RWPE2 (cell line): ENCODE results near the gene ZBTB7C.

ENCODE experiments used
- ATAC-seq: fragments of 200-7000 bp; cut with Tn5 transposase; 3 replicates; pipeline ENCODE4 v1.9.1; 2021; ENCODE audit warnings: low read depth
- DNase-seq: peaks from one replicate; pipeline ENCODE4 v3.0.0-alpha.2; 2020; ENCODE audit warnings: low spot score
- H3K27ac ChIP-seq: fragments of 450-650 bp; 2 replicates; pipeline ENCODE4 v1.5.1; 2017; ENCODE audit warnings: mild to moderate bottlenecking; ENCODE audit not compliant: poor library complexity, severe bottlenecking
- H3K27me3 ChIP-seq: fragments of 250-450 bp; sonication (Bioruptor Pico); 2 replicates; pipeline ENCODE4 v1.5.1; 2021; ENCODE audit warnings: mild to moderate bottlenecking, moderate library complexity; ENCODE audit not compliant: insufficient read depth, poor library complexity, severe bottlenecking
- H3K36me3 ChIP-seq: fragments of 250-450 bp; sonication (Bioruptor Pico); 2 replicates; pipeline ENCODE4 v1.5.1; 2020; ENCODE audit warnings: low read depth, mild to moderate bottlenecking, moderate library complexity
- H3K4me1 ChIP-seq: fragments of 250-450 bp; sonication (Bioruptor Pico); 2 replicates; pipeline ENCODE4 v1.5.1; 2021; ENCODE audit warnings: mild to moderate bottlenecking, moderate library complexity; ENCODE audit not compliant: insufficient read depth, poor library complexity, severe bottlenecking
- H3K4me3 ChIP-seq: fragments of 250-450 bp; sonication (Bioruptor Pico); 2 replicates; pipeline ENCODE4 v1.5.1; 2021; ENCODE audit warnings: mild to moderate bottlenecking, moderate library complexity; ENCODE audit not compliant: severe bottlenecking
- H3K9me3 ChIP-seq: fragments of 250-450 bp; sonication (Bioruptor Pico); 2 replicates; pipeline ENCODE4 v1.5.1; 2021; ENCODE audit warnings: mild to moderate bottlenecking, moderate library complexity; ENCODE audit not compliant: severe bottlenecking
- CTCF ChIP-seq: fragments of 450-650 bp; IDR thresholded peaks from one replicate; pipeline ENCODE4 v1.5.1; 2017; ENCODE audit warnings: mild to moderate bottlenecking, moderate library complexity; ENCODE audit not compliant: poor library complexity, severe bottlenecking

The ZBTB7C gene

GRCh38 chr18:48213791-48214190, 195.4 kb downstream of the ZBTB7C start:
- DNase-seq: no peak
- Histone ChIP-seq H3K27ac (no peak overlapping the region), H3K36me3 (no peaks in the 10 kb centered on the region), H3K4me1 (no peaks in the 10 kb centered on the region), H3K4me3 (no peak overlapping the region), H3K9me3 (no peaks in the 10 kb centered on the region), H3K27me3 (no peaks in the 10 kb centered on the region)
- no peak for TF ChIP-seq CTCF
- ATAC-seq: no peak

DNA sequence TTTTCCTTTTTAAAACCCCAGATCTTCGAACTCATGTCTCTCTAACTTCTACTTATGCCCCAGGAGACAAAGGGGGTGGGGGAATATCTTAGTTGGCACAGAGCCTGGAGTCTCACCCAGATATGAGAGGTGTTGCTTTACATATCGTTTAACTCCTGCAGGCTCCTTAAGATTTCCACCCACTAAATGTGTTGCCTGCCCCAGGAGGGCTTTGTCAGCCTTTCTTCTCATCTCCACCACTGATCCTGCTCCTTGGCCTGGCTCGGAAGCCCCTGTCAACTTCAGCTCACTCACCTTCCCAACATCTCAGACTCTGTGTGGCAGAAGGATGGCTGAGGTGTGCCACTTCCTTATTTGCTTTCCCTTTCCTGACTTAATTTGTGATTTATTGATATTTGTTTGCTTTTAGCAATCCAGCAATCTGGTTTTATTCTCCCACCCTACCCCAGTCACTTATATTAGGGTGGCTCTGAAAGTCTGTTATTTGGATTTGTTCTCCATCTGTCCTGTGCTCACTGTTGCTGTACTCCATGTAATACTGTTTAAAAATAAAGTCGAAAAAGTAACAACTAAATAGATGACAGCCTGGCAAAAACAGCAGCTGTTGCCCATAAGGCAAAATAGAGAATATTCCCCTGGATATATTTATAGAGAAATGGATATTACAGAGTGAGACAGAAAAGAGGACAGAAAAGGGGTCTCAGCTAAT, 200.6 kb downstream of the ZBTB7C start:
- no peak for TF ChIP-seq CTCF
- no peak for DNase-seq
- H3K27ac ChIP-seq: no peak overlapping the region
- no peaks in the 10 kb centered on the region for H3K4me1 ChIP-seq
- H3K27me3 ChIP-seq: peaks cover 2% of the 10 kb centered on the region
- H3K4me3 ChIP-seq: no peak overlapping the region
- no peaks in the 10 kb centered on the region for H3K36me3 ChIP-seq
- no peak for ATAC-seq
- H3K9me3 ChIP-seq: no peaks in the 10 kb centered on the region

DNA sequence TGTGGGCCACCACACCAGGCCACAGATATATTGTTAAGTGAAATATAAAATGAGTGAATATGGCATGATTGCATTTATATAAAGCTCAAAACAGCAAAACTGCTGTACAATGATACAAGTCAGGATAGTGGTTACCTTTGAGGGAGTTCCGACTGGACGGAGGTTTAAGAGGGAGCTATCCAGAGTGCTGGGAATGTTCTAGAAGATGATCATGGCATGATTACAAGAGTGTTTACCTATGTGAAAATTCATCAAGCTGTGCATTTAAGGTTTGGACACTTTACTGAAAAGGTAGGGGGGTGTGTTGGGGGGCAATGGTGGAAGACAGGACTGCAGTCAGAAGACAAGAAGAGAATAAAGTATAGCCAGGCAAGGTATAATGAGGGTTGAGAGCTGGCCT, 201.4 kb downstream of the ZBTB7C start:
- ATAC-seq (no peak), DNase-seq (no peak)
- peaks cover 2% of the 10 kb centered on the region for H3K27me3 ChIP-seq
- no peak for TF ChIP-seq CTCF
- H3K9me3 ChIP-seq: no peaks in the 10 kb centered on the region
- no peak overlapping the region for H3K27ac ChIP-seq
- no peaks in the 10 kb centered on the region for H3K36me3 ChIP-seq
- no peaks in the 10 kb centered on the region for H3K4me1 ChIP-seq
- no peak overlapping the region for H3K4me3 ChIP-seq

- no peak for TF ChIP-seq CTCF
- no peak for DNase-seq
- Histone ChIP-seq H3K4me1 (no peaks in the 10 kb centered on the region), H3K4me3 (no peak overlapping the region), H3K27me3 (peaks cover 2% of the 10 kb centered on the region), H3K9me3 (no peaks in the 10 kb centered on the region), H3K36me3 (no peaks in the 10 kb centered on the region), H3K27ac (no peak overlapping the region)
- ATAC-seq: no peak
Observed at GRCh38 chr18:48206887-48207286, 202.3 kb downstream of the ZBTB7C start.

DNA sequence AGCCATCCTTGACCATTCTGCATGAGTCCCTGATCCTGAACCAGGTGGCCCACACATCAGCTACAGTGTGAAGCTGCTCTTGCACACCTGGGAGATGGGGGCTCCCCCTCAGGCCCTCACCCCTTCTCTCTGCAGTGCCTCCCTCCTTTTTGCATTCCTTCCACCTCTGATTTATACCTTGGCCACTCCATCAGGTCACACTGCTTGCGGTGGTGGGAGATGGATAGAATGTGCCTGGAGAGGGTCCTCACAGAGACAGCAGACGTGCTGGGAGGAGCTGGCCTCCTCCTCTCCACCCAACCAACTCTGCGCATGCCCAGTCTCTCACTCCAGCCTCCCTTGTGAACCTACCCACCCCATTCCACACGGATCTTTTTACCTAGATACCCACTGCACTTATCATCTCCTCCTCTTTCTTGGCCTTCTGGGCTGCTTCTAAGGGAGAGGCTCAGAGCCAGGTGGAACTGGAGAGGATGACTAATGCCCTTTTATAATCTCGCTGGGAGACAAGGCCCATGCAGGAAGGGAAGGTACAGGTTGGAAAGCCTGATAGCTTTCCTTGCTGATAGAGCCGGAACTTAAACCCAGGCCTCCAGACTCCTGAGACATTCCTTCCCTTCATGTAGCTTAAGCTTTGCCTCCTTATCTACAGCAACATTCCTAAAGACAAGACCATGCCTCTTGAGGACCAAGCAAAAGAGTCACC, 205.1 kb downstream of the ZBTB7C start:
- Histone ChIP-seq H3K27ac (no peak overlapping the region), H3K36me3 (no peaks in the 10 kb centered on the region), H3K4me1 (peaks cover 6% of the 10 kb centered on the region), H3K4me3 (no peak overlapping the region), H3K9me3 (no peaks in the 10 kb centered on the region), H3K27me3 (peaks cover 2% of the 10 kb centered on the region)
- DNase-seq (no peak), ATAC-seq (peak; percentile 78)
- no peak for TF ChIP-seq CTCF
